Measurements from ENCODE around the gene EPHA10.

The EPHA10 gene

DNA sequence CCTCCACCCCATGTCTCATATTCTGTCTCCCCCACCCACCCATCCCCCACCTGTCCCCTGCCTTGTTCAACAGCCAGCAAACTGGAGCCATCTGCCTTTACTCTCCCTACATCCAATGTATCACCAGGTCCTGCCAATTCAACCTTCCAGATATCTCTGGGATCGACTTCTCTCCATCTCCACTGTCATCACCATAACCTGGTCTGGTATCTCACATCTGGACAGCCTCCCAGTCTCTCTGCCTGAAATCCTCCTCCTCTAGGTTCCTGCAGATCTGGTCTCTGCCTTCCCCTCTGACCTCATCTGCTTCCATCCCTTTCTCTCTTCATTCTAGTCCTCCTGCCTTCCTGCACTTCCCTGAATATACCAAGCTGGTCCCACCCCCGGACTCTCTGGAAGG lies 94.8 kb downstream of the EPHA10 start:
- no peak for DNase-seq

GRCh38 chr1:37667023-37667671 lies 97.8 kb downstream of the EPHA10 start:
- no peak for DNase-seq

DNA sequence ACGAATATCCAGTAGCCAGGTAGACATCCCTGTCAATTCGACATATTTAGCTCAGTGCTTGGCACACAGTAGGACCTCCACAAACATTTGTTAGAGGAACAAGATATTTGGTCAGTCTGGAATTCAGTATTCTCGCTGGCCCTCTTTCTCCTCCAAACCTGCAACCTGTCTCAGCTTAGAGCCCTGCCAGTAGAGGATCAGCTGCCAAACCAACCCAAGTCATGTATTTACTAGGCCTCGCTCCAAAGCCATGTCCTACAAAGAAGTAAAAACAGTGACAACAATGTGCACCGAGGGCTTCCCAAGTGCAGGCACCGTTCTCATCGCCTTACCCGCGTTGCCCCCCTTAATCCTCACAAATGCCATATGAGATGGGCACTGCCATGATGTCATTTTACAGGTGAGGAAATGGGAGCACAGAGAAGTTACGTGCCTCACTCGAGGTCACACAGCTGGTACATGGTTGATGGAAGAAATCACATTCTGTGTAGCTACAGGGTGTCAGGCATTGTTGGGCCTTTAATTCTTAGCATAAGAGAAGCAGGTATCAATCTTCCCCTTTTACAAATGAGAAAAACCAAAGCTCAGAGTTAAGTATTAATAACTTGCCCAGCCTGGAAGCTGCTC lies 98.6 kb downstream of the EPHA10 start:
- no peak for DNase-seq
